ENCODE measurements around the gene CDK4.

- TF ChIP-seq POLR2A (IDR thresholded peaks at IDR 0.05) (no peak), CTCF (IDR thresholded peaks at IDR 0.05) (no peak)
These were observed 21.6 kb downstream of the CDK4 start for GRCh38 chr12:57730336-57731067.

Data from thyroid gland (tissue), 4 donors.